Measurements from ENCODE around the gene SLC25A31.

Gene SLC25A31

GRCh38 chr4:127730142-127730913 is at the start of gene SLC25A31:
TSS of gene SLC25A31 (plus strand) at chr4:127730400. CDS start at chr4:127730546, 146 bp downstream.
- in situ Hi-C loops (cut with MboI; ENCODE audit: low sequenced_read_pairs, unreplicated experiment), result loop anchor here (10.0 kb wide), 1 partner anchor 116 kb away; no protein-coding TSS in a partner anchor
- DNase-seq (ENCODE audit: low spot score), result no peak
- no peak for TF ChIP-seq CTCF (IDR thresholded peaks at IDR 0.05; ENCODE audit: borderline replicate concordance, control extremely low read depth, extremely low read depth, insufficient read depth, missing control alignments)

GRCh38 chr4:127685292-127685691 is 44.9 kb upstream of the SLC25A31 start:
- no peak for DNase-seq (ENCODE audit: low spot score)
- TF ChIP-seq CTCF (IDR thresholded peaks at IDR 0.05; ENCODE audit: borderline replicate concordance, control extremely low read depth, extremely low read depth, insufficient read depth, missing control alignments), result no peak
- in situ Hi-C loops (cut with MboI; ENCODE audit: low sequenced_read_pairs, unreplicated experiment), result no loop called here

- in situ Hi-C loops (cut with MboI; ENCODE audit: low sequenced_read_pairs, unreplicated experiment), result no loop called here
- TF ChIP-seq CTCF (IDR thresholded peaks at IDR 0.05; ENCODE audit: borderline replicate concordance, control extremely low read depth, extremely low read depth, insufficient read depth, missing control alignments), result no peak
- DNase-seq (ENCODE audit: low spot score), result no peak
Measured at GRCh38 chr4:127686658-127687057, 43.5 kb upstream of the SLC25A31 start.

- in situ Hi-C loops (cut with MboI; ENCODE audit: low sequenced_read_pairs, unreplicated experiment), result no loop called here
- no peak for TF ChIP-seq CTCF (IDR thresholded peaks at IDR 0.05; ENCODE audit: borderline replicate concordance, control extremely low read depth, extremely low read depth, insufficient read depth, missing control alignments)
- DNase-seq (ENCODE audit: low spot score), result no peak
Measured at GRCh38 chr4:127687580-127687979, 42.6 kb upstream of the SLC25A31 start.

GRCh38 chr4:127698789-127699200 is 31.4 kb upstream of the SLC25A31 start:
- in situ Hi-C loops (cut with MboI; ENCODE audit: low sequenced_read_pairs, unreplicated experiment), result no loop called here
- peak; percentile 41 for DNase-seq (ENCODE audit: low spot score)
- no peak for TF ChIP-seq CTCF (IDR thresholded peaks at IDR 0.05; ENCODE audit: borderline replicate concordance, control extremely low read depth, extremely low read depth, insufficient read depth, missing control alignments)

GRCh38 chr4:127708985-127709384 is 21.2 kb upstream of the SLC25A31 start:
- in situ Hi-C loops (cut with MboI; ENCODE audit: low sequenced_read_pairs, unreplicated experiment), result no loop called here
- no peak for TF ChIP-seq CTCF (IDR thresholded peaks at IDR 0.05; ENCODE audit: borderline replicate concordance, control extremely low read depth, extremely low read depth, insufficient read depth, missing control alignments)
- no peak for DNase-seq (ENCODE audit: low spot score)

Measured in GM13976 (cell line).